GM12878 (cell line): Measurements from ENCODE around the gene PHAF1. TPM values are rescaled to one million over a fixed set of nuclear protein-coding genes. Genes with fewer than 3 reads are reported as not detected.

ENCODE experiments used
- DPF2 ChIP-seq: fragments of 450-650 bp; IDR thresholded peaks from 2 replicates; pipeline ENCODE4 v1.6.1; 2017; ENCODE audit warnings: mild to moderate bottlenecking
- FOS ChIP-seq: IDR thresholded peaks from 3 replicates; pipeline ENCODE4 v1.6.1; 2011; ENCODE audit warnings: borderline replicate concordance; ENCODE audit not compliant: insufficient read length; ENCODE audit errors: extremely low read depth
- GATAD2B ChIP-seq: fragments of 450-650 bp; conservative IDR thresholded peaks from 2 replicates; pipeline ENCODE4 v1.6.1; 2017; ENCODE audit warnings: low read depth, mild to moderate bottlenecking, moderate library complexity
- HDAC6 ChIP-seq: fragments of 200-600 bp; sonication (generic); IDR thresholded peaks from one replicate; pipeline ENCODE4 v1.8.0; 2017; ENCODE audit warnings: antibody characterized with exemption; ENCODE audit not compliant: unreplicated experiment
- KLF5 ChIP-seq: fragments of 450-650 bp; IDR thresholded peaks from 2 replicates; pipeline ENCODE4 v1.6.1; 2014; ENCODE audit warnings: mild to moderate bottlenecking; ENCODE audit not compliant: partially characterized antibody
- MEF2B ChIP-seq: fragments of 450-650 bp; IDR thresholded peaks from 2 replicates; pipeline ENCODE4 v1.6.1; 2018; ENCODE audit warnings: mild to moderate bottlenecking, moderate library complexity; ENCODE audit not compliant: partially characterized antibody, poor library complexity, severe bottlenecking
- MXI1 ChIP-seq: fragments of 150-350 bp; IDR thresholded peaks from 2 replicates; pipeline ENCODE4 v1.6.1; 2011; ENCODE audit warnings: low read depth, mild to moderate bottlenecking, inconsistent platforms, low read length, improper control_type of control experiment
- NRF1 ChIP-seq: conservative IDR thresholded peaks from 2 replicates; pipeline ENCODE4 v1.6.1; 2011; ENCODE audit warnings: mild to moderate bottlenecking, low read depth, low read length, improper control_type of control experiment
- POLR2AphosphoS5 ChIP-seq: IDR thresholded peaks from 2 replicates; pipeline ENCODE4 v1.6.1; 2011; ENCODE audit warnings: mild to moderate bottlenecking, low read length, inconsistent platforms
- SMC3 ChIP-seq: IDR thresholded peaks from 2 replicates; pipeline ENCODE4 v1.6.1; 2011; ENCODE audit warnings: low read length, improper control_type of control experiment, borderline replicate concordance
- SUZ12 ChIP-seq: fragments of 200-600 bp; sonication (generic); IDR thresholded peaks from one replicate; pipeline ENCODE4 v1.6.1; 2018; ENCODE audit warnings: antibody characterized with exemption, mild to moderate bottlenecking; ENCODE audit not compliant: unreplicated experiment
- ZNF217 ChIP-seq: fragments of 450-650 bp; IDR thresholded peaks from 2 replicates; pipeline ENCODE4 v1.6.1; 2017; ENCODE audit warnings: antibody characterized with exemption, mild to moderate bottlenecking
- polyA plus RNA-seq, 11 experiments: library from polyadenylated mRNA; depleted of rRNA in 4 of 11; unstranded in 6 of 11; stranded (reverse) in 5 of 11; fragments of >200 nt; fragmentation: Nextera tagmentation in 4 of 11; fragmentation: Illumina TruSeq in 1 of 11; extraction: Ambion mirVana in 4 of 11; extraction: Trizol in 1 of 11; gene quantifications; 1 replicate in 1 of 11; 2 replicates in 10 of 11; pipeline versions ENCODE4 v1.2.1 to v1.2.3, GENCODE V29; 2011 to 2016; ENCODE audit warnings: inconsistent platforms in 2 of 11, missing spikeins in 2 of 11, low read depth in 1 of 11
- total RNA-seq, 4 experiments: library from RNA; depleted of rRNA in 3 of 4; stranded (reverse); fragments of >200 nt in 3 of 4; fragmentation: Illumina TruSeq in 1 of 4; extraction: Trizol in 1 of 4; gene quantifications; 2 replicates each; pipeline versions ENCODE4 v1.2.1 to v1.2.3, GENCODE V29; 2013 to 2021
- TF ChIP-seq, protein P1 (sequence below): fragments of 450-650 bp; IDR thresholded peaks from 2 replicates; pipeline ENCODE4 v1.6.1; 2017; ENCODE audit warnings: mild to moderate bottlenecking, moderate library complexity
- TF ChIP-seq, protein P2 (sequence below): fragments of 450-650 bp; IDR thresholded peaks from 2 replicates; pipeline ENCODE4 v1.6.1; 2016; ENCODE audit warnings: mild to moderate bottlenecking, moderate library complexity, borderline replicate concordance

PHAF1 gene
- total and polyA plus RNA-seq, 10 of the 15 experiments (the other 5 are each of a cell fraction or from before 2014, with no cell fraction given), result 4.5 to 20.9 (median 14.9) TPM

- TF ChIP-seq KLF5 (no peak), SUZ12 (no peak), NRF1 (peak; percentile 62), GATAD2B (peak; percentile 51; the same call in 1 of the 2 replicates), ZNF217 (no peak), MXI1 (no peak; the same call in 1 of the 2 replicates), DPF2 (peak; percentile 79), POLR2AphosphoS5 (no peak), HDAC6 (peak; percentile 99), MEF2B (peak; percentile 18), FOS (no peak), SMC3 (no peak)
- TF ChIP-seq, protein P1, sequence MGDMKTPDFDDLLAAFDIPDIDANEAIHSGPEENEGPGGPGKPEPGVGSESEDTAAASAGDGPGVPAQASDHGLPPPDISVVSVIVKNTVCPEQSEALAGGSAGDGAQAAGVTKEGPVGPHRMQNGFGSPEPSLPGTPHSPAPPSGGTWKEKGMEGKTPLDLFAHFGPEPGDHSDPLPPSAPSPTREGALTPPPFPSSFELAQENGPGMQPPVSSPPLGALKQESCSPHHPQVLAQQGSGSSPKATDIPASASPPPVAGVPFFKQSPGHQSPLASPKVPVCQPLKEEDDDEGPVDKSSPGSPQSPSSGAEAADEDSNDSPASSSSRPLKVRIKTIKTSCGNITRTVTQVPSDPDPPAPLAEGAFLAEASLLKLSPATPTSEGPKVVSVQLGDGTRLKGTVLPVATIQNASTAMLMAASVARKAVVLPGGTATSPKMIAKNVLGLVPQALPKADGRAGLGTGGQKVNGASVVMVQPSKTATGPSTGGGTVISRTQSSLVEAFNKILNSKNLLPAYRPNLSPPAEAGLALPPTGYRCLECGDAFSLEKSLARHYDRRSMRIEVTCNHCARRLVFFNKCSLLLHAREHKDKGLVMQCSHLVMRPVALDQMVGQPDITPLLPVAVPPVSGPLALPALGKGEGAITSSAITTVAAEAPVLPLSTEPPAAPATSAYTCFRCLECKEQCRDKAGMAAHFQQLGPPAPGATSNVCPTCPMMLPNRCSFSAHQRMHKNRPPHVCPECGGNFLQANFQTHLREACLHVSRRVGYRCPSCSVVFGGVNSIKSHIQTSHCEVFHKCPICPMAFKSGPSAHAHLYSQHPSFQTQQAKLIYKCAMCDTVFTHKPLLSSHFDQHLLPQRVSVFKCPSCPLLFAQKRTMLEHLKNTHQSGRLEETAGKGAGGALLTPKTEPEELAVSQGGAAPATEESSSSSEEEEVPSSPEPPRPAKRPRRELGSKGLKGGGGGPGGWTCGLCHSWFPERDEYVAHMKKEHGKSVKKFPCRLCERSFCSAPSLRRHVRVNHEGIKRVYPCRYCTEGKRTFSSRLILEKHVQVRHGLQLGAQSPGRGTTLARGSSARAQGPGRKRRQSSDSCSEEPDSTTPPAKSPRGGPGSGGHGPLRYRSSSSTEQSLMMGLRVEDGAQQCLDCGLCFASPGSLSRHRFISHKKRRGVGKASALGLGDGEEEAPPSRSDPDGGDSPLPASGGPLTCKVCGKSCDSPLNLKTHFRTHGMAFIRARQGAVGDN, result peak; percentile 86
- TF ChIP-seq, protein P2, sequence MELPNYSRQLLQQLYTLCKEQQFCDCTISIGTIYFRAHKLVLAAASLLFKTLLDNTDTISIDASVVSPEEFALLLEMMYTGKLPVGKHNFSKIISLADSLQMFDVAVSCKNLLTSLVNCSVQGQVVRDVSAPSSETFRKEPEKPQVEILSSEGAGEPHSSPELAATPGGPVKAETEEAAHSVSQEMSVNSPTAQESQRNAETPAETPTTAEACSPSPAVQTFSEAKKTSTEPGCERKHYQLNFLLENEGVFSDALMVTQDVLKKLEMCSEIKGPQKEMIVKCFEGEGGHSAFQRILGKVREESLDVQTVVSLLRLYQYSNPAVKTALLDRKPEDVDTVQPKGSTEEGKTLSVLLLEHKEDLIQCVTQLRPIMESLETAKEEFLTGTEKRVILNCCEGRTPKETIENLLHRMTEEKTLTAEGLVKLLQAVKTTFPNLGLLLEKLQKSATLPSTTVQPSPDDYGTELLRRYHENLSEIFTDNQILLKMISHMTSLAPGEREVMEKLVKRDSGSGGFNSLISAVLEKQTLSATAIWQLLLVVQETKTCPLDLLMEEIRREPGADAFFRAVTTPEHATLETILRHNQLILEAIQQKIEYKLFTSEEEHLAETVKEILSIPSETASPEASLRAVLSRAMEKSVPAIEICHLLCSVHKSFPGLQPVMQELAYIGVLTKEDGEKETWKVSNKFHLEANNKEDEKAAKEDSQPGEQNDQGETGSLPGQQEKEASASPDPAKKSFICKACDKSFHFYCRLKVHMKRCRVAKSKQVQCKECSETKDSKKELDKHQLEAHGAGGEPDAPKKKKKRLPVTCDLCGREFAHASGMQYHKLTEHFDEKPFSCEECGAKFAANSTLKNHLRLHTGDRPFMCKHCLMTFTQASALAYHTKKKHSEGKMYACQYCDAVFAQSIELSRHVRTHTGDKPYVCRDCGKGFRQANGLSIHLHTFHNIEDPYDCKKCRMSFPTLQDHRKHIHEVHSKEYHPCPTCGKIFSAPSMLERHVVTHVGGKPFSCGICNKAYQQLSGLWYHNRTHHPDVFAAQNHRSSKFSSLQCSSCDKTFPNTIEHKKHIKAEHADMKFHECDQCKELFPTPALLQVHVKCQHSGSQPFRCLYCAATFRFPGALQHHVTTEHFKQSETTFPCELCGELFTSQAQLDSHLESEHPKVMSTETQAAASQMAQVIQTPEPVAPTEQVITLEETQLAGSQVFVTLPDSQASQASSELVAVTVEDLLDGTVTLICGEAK, result no peak
Observed at GRCh38 chr16:67163164-67163998, 53.6 kb downstream of the PHAF1 start (continued).
